Measurements from ENCODE around the gene SPEG.

GRCh38 chr2:219468410-219469185, 34.0 kb downstream of the SPEG start:
- TF ChIP-seq, protein P1, sequence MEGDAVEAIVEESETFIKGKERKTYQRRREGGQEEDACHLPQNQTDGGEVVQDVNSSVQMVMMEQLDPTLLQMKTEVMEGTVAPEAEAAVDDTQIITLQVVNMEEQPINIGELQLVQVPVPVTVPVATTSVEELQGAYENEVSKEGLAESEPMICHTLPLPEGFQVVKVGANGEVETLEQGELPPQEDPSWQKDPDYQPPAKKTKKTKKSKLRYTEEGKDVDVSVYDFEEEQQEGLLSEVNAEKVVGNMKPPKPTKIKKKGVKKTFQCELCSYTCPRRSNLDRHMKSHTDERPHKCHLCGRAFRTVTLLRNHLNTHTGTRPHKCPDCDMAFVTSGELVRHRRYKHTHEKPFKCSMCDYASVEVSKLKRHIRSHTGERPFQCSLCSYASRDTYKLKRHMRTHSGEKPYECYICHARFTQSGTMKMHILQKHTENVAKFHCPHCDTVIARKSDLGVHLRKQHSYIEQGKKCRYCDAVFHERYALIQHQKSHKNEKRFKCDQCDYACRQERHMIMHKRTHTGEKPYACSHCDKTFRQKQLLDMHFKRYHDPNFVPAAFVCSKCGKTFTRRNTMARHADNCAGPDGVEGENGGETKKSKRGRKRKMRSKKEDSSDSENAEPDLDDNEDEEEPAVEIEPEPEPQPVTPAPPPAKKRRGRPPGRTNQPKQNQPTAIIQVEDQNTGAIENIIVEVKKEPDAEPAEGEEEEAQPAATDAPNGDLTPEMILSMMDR (IDR thresholded peaks at IDR 0.05): no peak
- TF ChIP-seq EZH2phosphoT487 (IDR thresholded peaks at IDR 0.05): no peak
- no peak for TF ChIP-seq EZH2 (IDR thresholded peaks at IDR 0.05)

Measured in neural progenitor cell (in vitro differentiated cells).